Effector memory CD4-positive, alpha-beta T cell (primary cell): Measurements from ENCODE around the gene UNC119.
"Not testable (repeated sequence)": the region's sequence is repeated elsewhere in the genome, so short reads cannot be mapped to it uniquely, and the experiment has no call there.

Source experiments
- DNase-seq, 3 donors: peaks; one replicate each; pipeline ENCODE4 v3.0.0-alpha.2; 2020
- H3K27ac ChIP-seq: 2 replicates; pipeline ENCODE4 v1.7.0; 2013; ENCODE audit warnings: mild to moderate bottlenecking, low read length, moderate library complexity; ENCODE audit not compliant: insufficient read depth, poor library complexity, severe bottlenecking
- H3K27me3 ChIP-seq: replicated peaks from 2 replicates; pipeline ENCODE4 v1.7.0; 2013; ENCODE audit warnings: mild to moderate bottlenecking, low read length; ENCODE audit not compliant: insufficient read depth, control insufficient read depth, poor library complexity, severe bottlenecking
- H3K36me3 ChIP-seq: 2 replicates; pipeline ENCODE4 v1.7.0; 2013; ENCODE audit warnings: mild to moderate bottlenecking, low read length, moderate library complexity; ENCODE audit not compliant: control insufficient read depth, insufficient read depth
- H3K4me1 ChIP-seq: 2 replicates; pipeline ENCODE4 v1.7.0; 2013; ENCODE audit warnings: low read length, mild to moderate bottlenecking; ENCODE audit not compliant: control insufficient read depth, insufficient read depth, poor library complexity, severe bottlenecking
- H3K4me3 ChIP-seq: 2 replicates; pipeline ENCODE4 v1.7.0; 2013; ENCODE audit warnings: low read length, low read depth, mild to moderate bottlenecking; ENCODE audit not compliant: insufficient read depth, poor library complexity, severe bottlenecking
- H3K9me3 ChIP-seq: 2 replicates; pipeline ENCODE4 v1.7.0; 2013; ENCODE audit warnings: mild to moderate bottlenecking, low read length, moderate library complexity; ENCODE audit not compliant: control insufficient read depth

UNC119 gene

DNA sequence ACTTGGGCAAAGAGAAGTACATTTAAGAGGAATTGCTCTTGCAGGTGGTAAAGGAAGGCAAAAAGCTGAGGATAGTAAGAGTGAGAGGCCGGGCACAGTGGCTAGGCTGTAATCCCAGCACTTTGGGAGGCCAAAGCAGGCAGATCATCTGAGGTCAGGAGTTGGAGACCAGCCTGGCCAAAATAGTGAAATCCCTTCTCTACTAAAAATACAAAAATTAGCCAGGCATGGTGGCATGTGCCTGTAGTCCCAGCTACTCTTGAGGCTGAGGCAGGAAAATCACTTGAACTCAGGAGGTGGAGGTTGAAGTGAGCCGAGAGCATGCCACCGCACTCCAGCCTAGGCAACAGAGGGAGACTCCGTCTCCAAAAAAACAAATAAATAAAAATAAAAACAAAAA lies 30.1 kb downstream of the UNC119 start:
- H3K27me3 ChIP-seq, H3K36me3 ChIP-seq, H3K9me3 ChIP-seq, H3K27ac ChIP-seq, DNase-seq, H3K4me1 ChIP-seq, H3K4me3 ChIP-seq: not testable (repeated sequence)

DNA sequence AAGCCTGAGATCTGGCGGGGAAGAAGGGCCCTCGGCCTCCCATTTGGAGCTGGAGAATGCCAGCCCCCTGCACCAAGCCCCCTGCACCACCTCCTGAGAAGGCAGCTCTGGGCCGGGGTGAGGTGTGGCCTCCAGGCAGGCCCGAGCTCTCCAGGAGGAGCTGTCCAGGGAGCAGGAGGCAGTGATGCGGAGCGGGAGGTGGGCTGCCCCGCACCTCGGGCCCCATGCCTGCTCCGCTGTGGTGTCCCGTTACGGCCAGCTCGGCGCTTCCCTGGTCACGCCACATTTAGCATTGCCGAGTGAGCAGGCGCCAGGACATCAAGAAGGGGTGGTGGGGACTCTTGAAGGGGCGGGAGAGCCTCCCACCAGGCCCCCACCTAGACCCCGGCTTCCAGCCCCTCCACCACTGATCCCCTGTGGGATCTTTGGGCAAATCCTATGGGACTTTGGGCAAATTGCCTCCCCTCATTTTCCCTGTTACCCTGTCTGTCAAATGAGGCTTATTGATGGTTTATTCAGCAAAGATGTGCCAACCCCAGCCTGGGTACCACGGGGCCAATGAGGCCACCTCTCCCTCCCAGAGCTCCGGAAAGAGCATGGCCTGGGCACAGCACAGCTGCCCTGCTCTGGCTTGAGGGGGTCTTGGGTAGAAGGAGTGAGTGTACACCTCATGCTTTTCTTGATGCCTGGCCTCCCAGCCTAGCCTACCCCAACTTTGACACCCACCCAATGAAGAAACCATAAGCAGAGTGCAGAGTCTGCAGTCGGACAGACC lies 30.9 kb downstream of the UNC119 start:
- DNase-seq = no peak
- Histone ChIP-seq H3K4me3 (no peak overlapping the region), H3K36me3 (no peaks in the 10 kb centered on the region), H3K4me1 (no peaks in the 10 kb centered on the region), H3K27ac (no peak overlapping the region), H3K27me3 (no peaks in the 10 kb centered on the region), H3K9me3 (no peaks in the 10 kb centered on the region)

DNA sequence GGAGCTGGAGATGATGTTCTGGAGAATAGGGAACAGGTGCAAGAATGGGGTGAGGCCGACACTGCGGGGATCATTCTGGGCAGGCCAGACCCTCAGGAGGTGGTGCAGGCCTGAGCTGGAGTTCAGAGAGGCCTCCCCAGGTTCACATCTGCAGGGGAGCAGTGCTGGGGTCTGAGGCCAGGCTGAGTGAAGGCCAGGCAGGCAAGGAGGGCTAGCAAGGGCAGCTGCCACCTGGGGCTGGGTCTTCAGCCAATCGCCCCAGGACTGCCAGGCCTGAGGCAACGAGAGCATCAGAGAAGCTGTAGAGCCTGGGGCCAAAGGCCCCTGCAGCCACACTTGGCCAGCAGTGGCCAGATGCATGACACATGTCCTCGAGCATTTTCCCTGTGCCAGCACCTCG lies 31.7 kb downstream of the UNC119 start:
- H3K27ac ChIP-seq = no peak overlapping the region
- H3K27me3 ChIP-seq = no peaks in the 10 kb centered on the region

DNA sequence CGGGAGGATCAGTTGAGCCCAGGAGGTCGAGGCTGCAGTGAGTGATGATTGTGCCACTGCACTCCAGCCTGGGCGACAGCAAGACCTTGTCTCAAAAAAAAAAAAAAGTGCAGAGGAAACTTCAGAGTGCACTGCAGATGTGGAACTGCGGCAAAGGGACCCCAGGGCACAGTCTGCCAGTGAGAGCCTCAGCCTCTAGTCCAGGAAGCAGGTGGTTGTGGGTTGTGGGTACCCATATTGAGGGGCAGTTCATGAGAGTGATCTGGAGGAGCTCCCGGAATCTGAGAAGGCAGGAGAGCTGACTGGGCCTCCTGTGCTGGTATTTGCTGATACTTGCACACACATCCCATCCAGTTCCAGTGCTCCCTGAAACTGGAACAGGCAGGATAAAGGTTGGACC lies 33.2 kb downstream of the UNC119 start:
- Histone ChIP-seq H3K4me3 (no peak overlapping the region), H3K9me3 (no peaks in the 10 kb centered on the region), H3K4me1 (no peaks in the 10 kb centered on the region), H3K27ac (no peak overlapping the region), H3K36me3 (no peaks in the 10 kb centered on the region), H3K27me3 (no peaks in the 10 kb centered on the region)
- DNase-seq = no peak

More for the DNA sequence above, 31.7 kb downstream of the UNC119 start:
- DNase-seq = no peak
- no peaks in the 10 kb centered on the region for H3K9me3 ChIP-seq
- no peaks in the 10 kb centered on the region for H3K36me3 ChIP-seq
- H3K4me3 ChIP-seq = no peak overlapping the region
- H3K4me1 ChIP-seq = no peaks in the 10 kb centered on the region

DNA sequence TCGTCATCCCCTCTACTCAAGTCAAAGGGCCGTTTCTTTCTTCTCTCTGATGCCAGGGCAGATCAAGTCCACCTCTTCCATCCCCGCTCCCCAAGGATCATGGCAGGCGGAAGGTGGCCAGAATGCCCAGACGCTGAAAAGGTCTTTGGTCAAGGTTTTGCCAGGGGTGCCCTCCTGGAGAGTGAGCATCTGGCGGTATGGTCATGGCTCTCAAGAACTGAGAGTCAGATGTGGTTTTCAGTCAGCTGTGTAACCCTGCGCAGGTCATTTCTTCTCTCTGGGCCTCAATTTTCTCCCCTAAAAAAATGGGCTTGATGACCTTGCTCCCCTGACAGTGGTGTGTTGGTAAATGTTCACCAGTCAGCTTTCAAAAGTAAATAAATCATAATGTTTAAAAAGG lies 33.8 kb downstream of the UNC119 start:
- DNase-seq = no peak

DNA sequence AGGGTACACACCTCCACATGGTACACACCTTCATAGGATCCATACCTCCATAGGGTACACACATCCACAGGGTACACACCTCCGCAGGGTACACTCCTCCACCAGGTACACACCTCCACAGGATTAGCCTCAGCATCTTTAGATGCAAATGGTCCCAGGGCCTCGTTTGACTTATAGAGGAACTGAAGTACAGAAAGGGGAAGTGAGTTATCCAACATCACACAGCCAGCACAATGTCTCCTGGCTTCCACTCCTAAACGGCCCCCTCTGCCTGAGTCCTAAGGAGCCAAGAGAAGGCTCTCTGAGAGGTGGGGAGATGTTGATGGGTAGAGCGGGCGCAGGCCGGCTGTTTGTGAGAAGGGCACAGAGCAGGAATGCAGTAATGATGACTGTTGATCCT lies 34.3 kb downstream of the UNC119 start:
- Histone ChIP-seq H3K9me3 (no peaks in the 10 kb centered on the region), H3K27me3 (no peaks in the 10 kb centered on the region), H3K36me3 (no peaks in the 10 kb centered on the region), H3K27ac (no peak overlapping the region), H3K4me3 (no peak overlapping the region), H3K4me1 (no peaks in the 10 kb centered on the region)
- no peak for DNase-seq

More for the DNA sequence above, 33.8 kb downstream of the UNC119 start:
- Histone ChIP-seq H3K36me3 (no peaks in the 10 kb centered on the region), H3K4me3 (no peak overlapping the region), H3K27ac (no peak overlapping the region), H3K27me3 (no peaks in the 10 kb centered on the region), H3K4me1 (no peaks in the 10 kb centered on the region), H3K9me3 (no peaks in the 10 kb centered on the region)

DNA sequence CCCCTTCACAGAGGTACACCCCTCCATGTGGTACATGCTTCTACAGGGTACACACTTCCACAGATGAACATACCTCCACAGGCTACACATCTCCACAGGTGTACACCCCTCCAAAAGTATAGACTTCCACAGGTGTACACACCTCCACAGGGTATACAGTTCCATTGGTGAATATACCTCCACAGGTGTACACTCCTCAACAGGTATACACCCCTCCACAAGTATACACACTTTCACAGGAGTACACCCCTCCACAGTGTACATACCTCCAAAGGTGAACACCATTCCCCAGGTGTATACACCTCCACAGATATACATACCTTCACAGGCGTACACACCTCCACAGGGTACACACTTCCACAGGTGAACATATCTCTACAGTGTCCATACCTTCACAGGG lies 36.9 kb downstream of the UNC119 start:
- DNase-seq = no peak
- no peak overlapping the region for H3K4me3 ChIP-seq
- H3K27ac ChIP-seq = no peak overlapping the region
- no peaks in the 10 kb centered on the region for H3K27me3 ChIP-seq
- no peaks in the 10 kb centered on the region for H3K36me3 ChIP-seq
- no peaks in the 10 kb centered on the region for H3K9me3 ChIP-seq
- H3K4me1 ChIP-seq = no peaks in the 10 kb centered on the region

DNA sequence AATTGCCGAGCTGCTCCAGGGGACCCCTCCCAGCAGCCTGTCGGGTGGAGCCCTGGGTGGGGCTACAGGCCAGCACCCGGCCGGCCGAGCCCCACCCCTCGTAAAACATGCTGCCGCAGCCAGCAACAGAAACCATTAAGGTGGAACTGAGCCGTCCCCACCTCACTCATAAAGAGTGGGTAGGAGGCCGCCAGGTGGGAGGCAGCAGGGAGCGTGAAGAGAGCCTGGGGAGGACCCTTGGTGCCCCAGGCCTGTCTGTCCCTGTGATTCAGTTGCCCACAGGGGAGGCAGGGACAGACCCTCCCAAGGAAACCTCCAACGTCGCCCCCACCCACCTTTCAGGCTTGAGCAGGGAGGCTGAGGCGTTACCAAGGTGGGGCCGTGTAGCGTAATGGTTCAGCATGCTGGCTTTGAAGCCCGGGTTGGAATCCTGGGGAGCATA lies 37.8 kb downstream of the UNC119 start:
- H3K4me1 ChIP-seq = no peaks in the 10 kb centered on the region
- H3K4me3 ChIP-seq = no peak overlapping the region
- H3K27ac ChIP-seq = no peak overlapping the region
- no peaks in the 10 kb centered on the region for H3K36me3 ChIP-seq
- DNase-seq = no peak
- no peaks in the 10 kb centered on the region for H3K27me3 ChIP-seq
- H3K9me3 ChIP-seq = no peaks in the 10 kb centered on the region

DNA sequence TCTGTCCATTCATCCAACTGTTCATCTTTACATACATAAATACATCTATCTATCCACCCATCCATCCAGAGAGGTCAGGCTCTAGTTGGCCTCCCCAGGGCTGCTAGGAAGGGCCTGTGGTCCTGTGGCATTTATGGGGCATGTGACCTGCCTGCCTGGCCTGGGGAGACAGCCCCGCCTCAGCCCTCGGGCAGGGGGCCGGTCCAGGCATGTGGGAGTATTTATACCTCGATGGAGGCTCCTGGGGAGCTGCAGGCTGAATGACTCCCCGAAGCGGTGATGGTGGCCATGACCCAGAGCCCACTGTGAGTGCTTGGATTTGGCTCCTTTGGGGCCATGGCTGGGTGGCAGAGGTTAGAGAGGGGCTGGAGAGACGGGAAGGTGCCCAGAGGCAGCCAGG lies 38.9 kb downstream of the UNC119 start:
- Histone ChIP-seq H3K27me3 (no peaks in the 10 kb centered on the region), H3K27ac (no peak overlapping the region), H3K9me3 (no peaks in the 10 kb centered on the region), H3K4me1 (no peaks in the 10 kb centered on the region), H3K36me3 (no peaks in the 10 kb centered on the region), H3K4me3 (no peak overlapping the region)
- no peak for DNase-seq

DNA sequence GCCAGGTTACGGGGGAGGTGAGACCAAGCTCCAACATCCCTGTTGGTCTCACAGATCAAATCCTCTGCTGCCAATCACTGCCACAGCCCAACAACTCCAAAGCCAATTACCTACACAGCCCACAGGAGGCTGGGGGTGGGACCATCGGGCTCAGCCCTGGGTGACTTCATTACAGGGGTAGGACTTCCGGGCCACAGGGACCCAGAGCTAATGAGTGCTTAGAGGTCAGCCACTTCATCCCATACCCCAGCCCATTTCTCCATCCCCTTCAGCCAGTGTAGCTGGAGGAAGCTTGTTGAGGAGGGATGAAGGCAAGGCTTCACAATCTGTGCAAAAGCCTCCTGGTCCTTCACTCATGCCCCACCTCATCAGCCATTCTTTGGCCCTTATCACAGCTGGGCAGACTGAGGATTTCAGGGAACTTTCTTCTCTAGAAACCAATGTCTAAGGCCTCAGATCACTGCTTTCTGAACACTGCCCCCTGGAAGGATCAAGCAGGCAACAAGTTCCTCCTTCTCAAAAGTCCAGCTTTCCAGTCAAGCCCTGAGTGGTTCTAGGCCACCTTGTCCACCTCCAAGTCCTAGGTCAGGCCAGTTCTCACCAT lies 40.5 kb downstream of the UNC119 start:
- no peak for DNase-seq
- H3K27ac ChIP-seq = no peak overlapping the region
- H3K9me3 ChIP-seq = no peaks in the 10 kb centered on the region
- no peaks in the 10 kb centered on the region for H3K4me1 ChIP-seq
- no peaks in the 10 kb centered on the region for H3K27me3 ChIP-seq
- H3K4me3 ChIP-seq = no peak overlapping the region
- H3K36me3 ChIP-seq = no peaks in the 10 kb centered on the region
